Left lung (tissue), 10 donors: ENCODE data around the gene TXNDC5. TPM values are rescaled to one million over a fixed set of nuclear protein-coding genes. Genes with fewer than 3 reads are reported as not detected.

Experiments used
- ATAC-seq: fragments of 200-7000 bp; cut with Tn5 transposase; one replicate; pipeline ENCODE4 v1.9.1; 2020; ENCODE audit warnings: moderate library complexity
- DNase-seq, 4 donors: peaks; one replicate each; pipeline ENCODE4 v3.0.0-alpha.2; 2013 to 2020
- H3K27ac ChIP-seq, 2 donors: fragments of 200-600 bp; sonication (generic) in 1 of 2; one replicate each; pipeline versions ENCODE4 v1.5.0 to v1.8.0; 2020 to 2021
- H3K27me3 ChIP-seq, 2 donors: fragments of 200-600 bp; sonication (generic) in 1 of 2; one replicate each; pipeline versions ENCODE4 v1.5.0 to v1.8.0; 2020 to 2021
- H3K36me3 ChIP-seq, 2 donors: fragments of 200-600 bp; sonication (generic) in 1 of 2; one replicate each; pipeline versions ENCODE4 v1.5.0 to v1.8.0; 2020 to 2021
- H3K4me1 ChIP-seq, 2 donors: fragments of 200-600 bp; one replicate each; pipeline ENCODE4 v1.8.0; 2021
- H3K4me3 ChIP-seq, 2 donors: fragments of 200-600 bp; sonication (generic) in 1 of 2; one replicate each; pipeline versions ENCODE4 v1.5.0 to v1.8.0; 2020 to 2021; ENCODE audit warnings: mild to moderate bottlenecking in 1 of 2
- H3K9me3 ChIP-seq, 2 donors: fragments of 200-600 bp; sonication (generic) in 1 of 2; one replicate each; pipeline versions ENCODE4 v1.5.0 to v1.8.0; 2020 to 2021
- CTCF ChIP-seq, 2 donors: fragments of 200-600 bp; sonication (generic) in 1 of 2; IDR thresholded peaks; one replicate each; pipeline versions ENCODE4 v1.5.0 to v1.8.0; 2021; ENCODE audit warnings: antibody characterized with exemption in 2 of 2
- intact Hi-C, 2 donors: fragments of 100-400 bp; cut with DNase I; formaldehyde crosslinking; loops; one replicate each; pipeline versions ENCODE4 v1.11.2 to v1.14.2; 2022
- polyA plus RNA-seq, 6 donors: library from polyadenylated mRNA; unstranded; fragments of 120-200 nt; gene quantifications; one replicate each; pipeline ENCODE4 v1.2.1, GENCODE V29; 2013; ENCODE audit not compliant: insufficient read length in 6 of 6
- total RNA-seq, 2 donors: library from RNA; stranded (reverse); fragmentation: NEBNext Ultra II Directional; extraction: Animal tissue kit (Norgen Biotek cat#: 25700); gene quantifications; one replicate each; pipeline ENCODE4 v1.2.1, GENCODE V29; 2021
- donor health status: DM: no; HTN: yes; CAD: no.
- donor health status: DM: no; HTN: no; CAD: no.

Gene TXNDC5
- total and polyA plus RNA-seq, 8 donors: 93.2 to 224 (median 115) TPM

- peaks cover 0 to 100% of the 10 kb centered on the region in 2 donors for H3K36me3 ChIP-seq
Observed at GRCh38 chr6:7891078-7891872, 19.3 kb downstream of the TXNDC5 start.

DNA sequence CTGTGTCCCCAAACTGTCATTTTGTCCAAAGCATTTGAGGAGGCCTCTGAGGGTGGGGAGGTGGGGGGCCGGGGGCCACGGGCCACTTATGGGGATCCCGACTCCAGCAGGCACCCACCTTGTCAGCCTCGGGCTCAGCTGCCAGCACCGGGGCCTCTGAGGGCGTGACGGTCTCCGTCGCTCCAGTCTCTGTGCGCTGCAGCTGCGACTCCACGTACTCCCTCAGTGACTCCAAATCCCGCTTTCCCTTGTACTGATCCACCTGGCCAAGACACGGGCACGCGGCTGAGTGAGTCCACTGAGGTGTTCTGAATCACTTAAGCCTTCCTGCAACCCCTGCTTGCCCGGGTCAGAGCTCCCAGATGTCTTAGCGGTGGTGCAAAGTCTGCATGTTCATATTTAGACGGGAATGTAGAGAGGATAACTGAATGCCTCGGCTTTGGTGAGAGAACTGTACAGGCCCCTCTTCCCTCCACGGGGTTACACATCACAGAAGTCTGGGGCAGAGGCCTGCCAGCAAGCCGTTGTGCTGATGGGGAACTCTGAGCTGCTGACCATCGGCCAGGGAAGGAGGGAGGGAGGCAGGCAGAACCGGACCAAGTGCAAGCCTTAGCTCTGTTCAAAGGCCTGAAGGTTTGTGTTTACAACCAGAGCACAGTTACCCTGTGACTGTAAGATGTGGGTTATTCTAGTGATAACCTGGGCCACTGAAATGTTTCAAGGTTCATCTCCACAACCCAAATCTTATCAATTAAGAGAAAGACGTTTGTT, 21.8 kb downstream of the TXNDC5 start:
- no peak for ATAC-seq
- TF ChIP-seq CTCF (IDR thresholded peaks at IDR 0.05): no peak
- Histone ChIP-seq H3K4me3 (no peak overlapping the region), H3K9me3 (no peaks in the 10 kb centered on the region), H3K36me3 (peaks cover 0 to 100% of the 10 kb centered on the region in 2 donors), H3K27ac (no peak overlapping the region), H3K27me3 (no peaks in the 10 kb centered on the region), H3K4me1 (no peaks in the 10 kb centered on the region)
- intact Hi-C loops: no loop called here
- DNase-seq: no peak

More at GRCh38 chr6:7891078-7891872, 19.3 kb downstream of the TXNDC5 start:
- no peak for DNase-seq
- H3K27ac ChIP-seq: no peak overlapping the region
- H3K27me3 ChIP-seq: no peaks in the 10 kb centered on the region
- no peaks in the 10 kb centered on the region for H3K4me1 ChIP-seq
- no peak overlapping the region for H3K4me3 ChIP-seq
- ATAC-seq: no peak
- no peaks in the 10 kb centered on the region for H3K9me3 ChIP-seq
- intact Hi-C loops: no loop called here
- TF ChIP-seq CTCF (IDR thresholded peaks at IDR 0.05): no peak

DNA sequence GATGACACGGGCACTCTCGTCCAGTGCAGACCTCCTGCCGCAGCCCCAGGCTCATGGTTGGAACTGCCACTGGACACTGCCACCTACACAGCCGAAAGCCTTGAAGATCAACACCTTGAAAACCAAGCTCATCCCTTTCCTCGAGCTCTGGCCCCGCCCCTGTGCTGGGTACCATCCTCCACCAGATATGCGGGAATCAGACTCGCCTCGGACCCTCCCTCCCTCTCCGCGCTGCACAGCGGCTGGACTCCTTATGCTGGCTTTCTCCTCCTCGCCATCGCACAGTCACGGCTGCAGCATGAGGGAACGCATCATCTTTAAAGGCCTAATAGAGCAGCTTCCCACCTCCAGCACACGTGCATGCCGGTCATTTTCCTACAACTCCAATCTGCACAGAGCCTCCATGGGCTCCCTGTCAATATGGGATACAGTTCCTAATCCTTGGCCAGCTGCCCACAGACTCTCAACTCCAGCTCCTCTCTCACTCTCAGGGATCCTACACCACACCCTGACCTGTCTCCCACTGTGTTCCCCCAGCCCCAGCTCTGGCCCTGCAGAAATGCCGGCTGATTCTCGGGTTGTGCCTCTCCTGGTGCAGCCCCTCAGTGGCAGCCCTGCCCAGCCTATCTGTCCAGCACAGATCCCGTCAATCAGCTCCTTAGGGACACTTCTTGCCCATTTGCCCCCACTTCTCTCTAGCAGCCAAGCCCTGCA, 23.2 kb downstream of the TXNDC5 start:
- Histone ChIP-seq H3K36me3 (peaks cover 0 to 100% of the 10 kb centered on the region in 2 donors), H3K4me1 (no peaks in the 10 kb centered on the region), H3K9me3 (no peaks in the 10 kb centered on the region), H3K4me3 (no peak overlapping the region), H3K27me3 (no peaks in the 10 kb centered on the region), H3K27ac (no peak overlapping the region)
- no peak for ATAC-seq
- no peak for DNase-seq
- intact Hi-C loops: no loop called here
- no peak for TF ChIP-seq CTCF (IDR thresholded peaks at IDR 0.05)

DNA sequence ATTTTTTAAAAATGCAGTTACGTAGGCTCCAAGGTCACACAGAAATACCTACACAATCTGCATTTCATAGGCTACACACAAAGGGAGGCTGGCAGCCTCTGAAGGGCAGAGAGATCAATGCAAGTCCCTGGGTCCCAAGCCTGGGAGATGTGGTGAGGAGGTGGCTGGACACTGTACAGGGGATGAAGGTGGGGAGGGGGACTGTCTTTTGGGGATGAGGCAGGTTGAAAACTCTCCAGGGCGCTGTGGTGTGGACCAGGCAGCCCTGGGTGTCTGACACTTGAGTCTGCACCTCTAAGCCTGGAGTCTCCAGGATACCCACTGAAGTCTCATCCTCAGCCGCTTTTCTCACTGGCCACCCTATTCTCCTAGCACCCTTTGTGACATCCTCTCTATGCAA, 24.5 kb downstream of the TXNDC5 start:
- H3K27ac ChIP-seq: no peak overlapping the region
- no peak for TF ChIP-seq CTCF (IDR thresholded peaks at IDR 0.05)
- no peaks in the 10 kb centered on the region for H3K9me3 ChIP-seq
- H3K36me3 ChIP-seq: peaks cover 0 to 100% of the 10 kb centered on the region in 2 donors
- no peak for ATAC-seq
- DNase-seq: no peak
- intact Hi-C loops: no loop called here
- no peaks in the 10 kb centered on the region for H3K4me1 ChIP-seq
- no peaks in the 10 kb centered on the region for H3K27me3 ChIP-seq
- H3K4me3 ChIP-seq: no peak overlapping the region

DNA sequence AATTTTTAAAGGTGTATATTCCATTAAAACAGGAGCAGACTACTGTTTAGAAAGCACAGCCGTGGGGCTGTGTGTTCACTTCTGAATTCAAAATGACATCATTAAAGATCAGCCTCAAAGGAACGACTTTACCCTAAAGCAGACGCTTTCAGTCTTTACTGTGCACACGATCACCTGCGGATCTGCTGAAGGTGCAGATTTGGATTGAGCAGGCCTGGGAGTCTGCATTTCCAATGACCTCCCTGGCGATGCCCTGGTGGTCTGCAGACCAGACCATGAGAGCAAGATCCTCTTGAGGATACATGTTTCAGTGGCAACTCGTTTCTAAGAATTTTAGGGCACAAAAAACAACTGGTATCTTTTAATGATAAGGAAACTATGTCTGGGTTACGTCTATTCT, 27.2 kb downstream of the TXNDC5 start:
- Histone ChIP-seq H3K27ac (no peak overlapping the region), H3K4me3 (no peak overlapping the region), H3K4me1 (no peaks in the 10 kb centered on the region), H3K36me3 (peaks cover 0 to 90% of the 10 kb centered on the region in 2 donors), H3K27me3 (no peaks in the 10 kb centered on the region), H3K9me3 (no peaks in the 10 kb centered on the region)
- intact Hi-C loops: no loop called here
- DNase-seq (no peak), ATAC-seq (no peak)
- no peak for TF ChIP-seq CTCF (IDR thresholded peaks at IDR 0.05)
